Activated CD8-positive, alpha-beta memory T cell treated with anti-CD3 and anti-CD28 coated beads, Interleukin-2, amount 10 ng/mL, durations not matched to agents 7 days and 5 days (primary cell): ENCODE measurements around the gene ADAMTSL3. TPM values are rescaled to one million over a fixed set of nuclear protein-coding genes. Genes with fewer than 3 reads are reported as not detected.
A peak's percentile ranks its signal among the peaks of the same experiment; 100 is the strongest.

ENCODE experiments used
- ATAC-seq: fragments of 150-1000 bp; cut with Tn5 transposase; one replicate; pipeline ENCODE4 v1.10.0; 2021; ENCODE audit warnings: moderate library complexity
- CTCF ChIA-PET: fragments of 350-600 bp; sonication (Branson Sonifier 250); formaldehyde crosslinking; loops from one replicate; lab custom pipeline; 2021; ENCODE audit warnings: antibody characterized with exemption; lab: Charles Lee
- DNase-seq: peaks from one replicate; pipeline ENCODE4 v3.0.0-alpha.2; 2020
- H3K27ac Mint-ChIP-seq: one replicate; pipeline ENCODE4 v1.8.0; 2021; ENCODE audit warnings: mild to moderate bottlenecking, mixed read lengths
- H3K27me3 Mint-ChIP-seq: one replicate; pipeline ENCODE4 v1.8.0; 2021; ENCODE audit warnings: mixed read lengths
- H3K36me3 Mint-ChIP-seq: one replicate; pipeline ENCODE4 v1.8.0; 2021; ENCODE audit warnings: mild to moderate bottlenecking, mixed read lengths
- H3K4me1 Mint-ChIP-seq: one replicate; pipeline ENCODE4 v1.8.0; 2021; ENCODE audit warnings: mixed read lengths
- H3K4me3 Mint-ChIP-seq: one replicate; pipeline ENCODE4 v1.8.0; 2021; ENCODE audit warnings: mild to moderate bottlenecking, moderate library complexity, mixed read lengths
- H3K9me3 Mint-ChIP-seq: one replicate; pipeline ENCODE4 v1.8.0; 2022; ENCODE audit warnings: low read depth, mixed read lengths
- total RNA-seq, 2 experiments: library from RNA; stranded (reverse); gene quantifications; one replicate each; pipeline ENCODE4 v1.2.3, GENCODE V29; 2021

The ADAMTSL3 gene
- total RNA-seq, 2 experiments from 2014 or later, result not detected

GRCh38 chr15:83880529-83880928 is 226.6 kb downstream of the ADAMTSL3 start:
- ATAC-seq (no peak), DNase-seq (no peak)
- Mint-ChIP-seq H3K27ac (no peak overlapping the region), H3K9me3 (no peaks in the 10 kb centered on the region), H3K4me3 (no peak overlapping the region), H3K36me3 (no peaks in the 10 kb centered on the region), H3K4me1 (no peaks in the 10 kb centered on the region), H3K27me3 (peaks cover 3% of the 10 kb centered on the region)
- CTCF ChIA-PET, result no interaction called here

GRCh38 chr15:83881156-83881555 is 227.2 kb downstream of the ADAMTSL3 start:
- no peaks in the 10 kb centered on the region for H3K36me3 Mint-ChIP-seq
- no peak overlapping the region for H3K27ac Mint-ChIP-seq
- CTCF ChIA-PET, result no interaction called here
- H3K9me3 Mint-ChIP-seq, result no peaks in the 10 kb centered on the region
- no peak for ATAC-seq
- no peaks in the 10 kb centered on the region for H3K4me1 Mint-ChIP-seq
- H3K27me3 Mint-ChIP-seq, result peaks cover 3% of the 10 kb centered on the region
- DNase-seq, result no peak
- no peak overlapping the region for H3K4me3 Mint-ChIP-seq

GRCh38 chr15:83886321-83886720 is 232.4 kb downstream of the ADAMTSL3 start:
- no peak overlapping the region for H3K27ac Mint-ChIP-seq
- H3K4me1 Mint-ChIP-seq, result peaks cover 5% of the 10 kb centered on the region
- H3K9me3 Mint-ChIP-seq, result no peaks in the 10 kb centered on the region
- DNase-seq, result no peak
- no peak overlapping the region for H3K4me3 Mint-ChIP-seq
- peaks cover 2% of the 10 kb centered on the region for H3K27me3 Mint-ChIP-seq
- ATAC-seq, result no peak
- no peaks in the 10 kb centered on the region for H3K36me3 Mint-ChIP-seq
- CTCF ChIA-PET, result no interaction called here

GRCh38 chr15:83887404-83887803 is 233.5 kb downstream of the ADAMTSL3 start:
- CTCF ChIA-PET, result no interaction called here
- DNase-seq (no peak), ATAC-seq (no peak)
- Mint-ChIP-seq H3K27me3 (peaks cover 2% of the 10 kb centered on the region), H3K4me3 (no peak overlapping the region), H3K9me3 (no peaks in the 10 kb centered on the region), H3K36me3 (no peaks in the 10 kb centered on the region), H3K27ac (no peak overlapping the region), H3K4me1 (peaks cover 5% of the 10 kb centered on the region)

- ATAC-seq (no peak), DNase-seq (no peak)
- Mint-ChIP-seq H3K27ac (no peak overlapping the region), H3K36me3 (no peaks in the 10 kb centered on the region), H3K27me3 (peaks cover 2% of the 10 kb centered on the region), H3K4me3 (no peak overlapping the region), H3K9me3 (no peaks in the 10 kb centered on the region), H3K4me1 (peaks cover 5% of the 10 kb centered on the region)
- CTCF ChIA-PET, result no interaction called here
Measured at GRCh38 chr15:83887961-83888360, 234.0 kb downstream of the ADAMTSL3 start.

GRCh38 chr15:83889995-83890394 is 236.1 kb downstream of the ADAMTSL3 start:
- ATAC-seq, result peak; percentile 39
- H3K4me1 Mint-ChIP-seq, result peaks cover 5% of the 10 kb centered on the region
- H3K36me3 Mint-ChIP-seq, result no peaks in the 10 kb centered on the region
- peaks cover 5% of the 10 kb centered on the region for H3K27me3 Mint-ChIP-seq
- no peak for DNase-seq
- CTCF ChIA-PET, result no interaction called here
- H3K9me3 Mint-ChIP-seq, result no peaks in the 10 kb centered on the region
- H3K27ac Mint-ChIP-seq, result no peak overlapping the region
- no peak overlapping the region for H3K4me3 Mint-ChIP-seq

- Mint-ChIP-seq H3K27ac (no peak overlapping the region), H3K4me3 (no peak overlapping the region), H3K27me3 (peaks cover 5% of the 10 kb centered on the region), H3K9me3 (no peaks in the 10 kb centered on the region), H3K36me3 (no peaks in the 10 kb centered on the region), H3K4me1 (peaks cover 5% of the 10 kb centered on the region)
- CTCF ChIA-PET, result no interaction called here
- no peak for ATAC-seq
- DNase-seq, result no peak
Measured at GRCh38 chr15:83890587-83890986, 236.7 kb downstream of the ADAMTSL3 start.

GRCh38 chr15:83892498-83892897 is 238.6 kb downstream of the ADAMTSL3 start:
- no peak for DNase-seq
- Mint-ChIP-seq H3K36me3 (no peaks in the 10 kb centered on the region), H3K27ac (no peak overlapping the region), H3K4me1 (peaks cover 5% of the 10 kb centered on the region), H3K4me3 (no peak overlapping the region), H3K27me3 (peaks cover 5% of the 10 kb centered on the region), H3K9me3 (no peaks in the 10 kb centered on the region)
- CTCF ChIA-PET, result no interaction called here
- ATAC-seq, result no peak

GRCh38 chr15:83893308-83893707 is 239.4 kb downstream of the ADAMTSL3 start:
- no peak overlapping the region for H3K27ac Mint-ChIP-seq
- no peak for DNase-seq
- no peaks in the 10 kb centered on the region for H3K36me3 Mint-ChIP-seq
- CTCF ChIA-PET, result no interaction called here
- H3K4me1 Mint-ChIP-seq, result peaks cover 5% of the 10 kb centered on the region
- H3K4me3 Mint-ChIP-seq, result no peak overlapping the region
- ATAC-seq, result no peak
- no peaks in the 10 kb centered on the region for H3K9me3 Mint-ChIP-seq
- H3K27me3 Mint-ChIP-seq, result peaks cover 5% of the 10 kb centered on the region

- Mint-ChIP-seq H3K27me3 (peaks cover 14% of the 10 kb centered on the region), H3K9me3 (no peaks in the 10 kb centered on the region), H3K4me1 (no peaks in the 10 kb centered on the region), H3K36me3 (no peaks in the 10 kb centered on the region), H3K27ac (no peak overlapping the region), H3K4me3 (no peak overlapping the region)
- ATAC-seq (no peak), DNase-seq (no peak)
- CTCF ChIA-PET, result no interaction called here
Measured at GRCh38 chr15:83897037-83897436, 243.1 kb downstream of the ADAMTSL3 start.

- Mint-ChIP-seq H3K27me3 (peaks cover 15% of the 10 kb centered on the region), H3K4me1 (no peaks in the 10 kb centered on the region), H3K9me3 (no peaks in the 10 kb centered on the region), H3K36me3 (no peaks in the 10 kb centered on the region), H3K27ac (no peak overlapping the region), H3K4me3 (no peak overlapping the region)
- CTCF ChIA-PET, result no interaction called here
- DNase-seq (no peak), ATAC-seq (no peak)
Measured at GRCh38 chr15:83898361-83898760, 244.4 kb downstream of the ADAMTSL3 start.

- Mint-ChIP-seq H3K4me1 (no peaks in the 10 kb centered on the region), H3K9me3 (no peaks in the 10 kb centered on the region), H3K27ac (no peak overlapping the region), H3K36me3 (no peaks in the 10 kb centered on the region), H3K27me3 (peaks cover 13% of the 10 kb centered on the region), H3K4me3 (no peak overlapping the region)
- CTCF ChIA-PET, result no interaction called here
- DNase-seq (no peak), ATAC-seq (no peak)
Measured at GRCh38 chr15:83899670-83900069, 245.7 kb downstream of the ADAMTSL3 start.

- CTCF ChIA-PET, result no interaction called here
- ATAC-seq (no peak), DNase-seq (no peak)
- Mint-ChIP-seq H3K4me3 (no peak overlapping the region), H3K27ac (no peak overlapping the region), H3K9me3 (no peaks in the 10 kb centered on the region), H3K36me3 (no peaks in the 10 kb centered on the region), H3K27me3 (peaks cover 9% of the 10 kb centered on the region), H3K4me1 (no peaks in the 10 kb centered on the region)
Measured at GRCh38 chr15:83904107-83905040, 250.5 kb downstream of the ADAMTSL3 start.

GRCh38 chr15:83905556-83906273 is 251.8 kb downstream of the ADAMTSL3 start:
- H3K27ac Mint-ChIP-seq, result no peak overlapping the region
- no peak for ATAC-seq

More at GRCh38 chr15:83905556-83906273, 251.8 kb downstream of the ADAMTSL3 start:
- no peaks in the 10 kb centered on the region for H3K4me1 Mint-ChIP-seq
- H3K36me3 Mint-ChIP-seq, result no peaks in the 10 kb centered on the region
- no peaks in the 10 kb centered on the region for H3K9me3 Mint-ChIP-seq
- CTCF ChIA-PET, result no interaction called here
- DNase-seq, result no peak
- no peak overlapping the region for H3K4me3 Mint-ChIP-seq
- H3K27me3 Mint-ChIP-seq, result peaks cover 6% of the 10 kb centered on the region
